HepG2 (cell line): ENCODE results near the gene PCDHB1. TPM values are rescaled to one million over a fixed set of nuclear protein-coding genes. Genes with fewer than 3 reads are reported as not detected.

ENCODE experiments used
- ATAC-seq: fragments of 200-7000 bp; cut with Tn5 transposase; 3 replicates; pipeline ENCODE4 v1.9.1; 2020; ENCODE audit warnings: mild to moderate bottlenecking, moderate library complexity
- BruUV-seq: library from RNA; stranded (reverse); fragments of 400-500 nt; replicated peaks from 2 replicates; lab custom pipeline; 2021; lab: Mats Ljungman, UMichigan
- CTCF ChIA-PET: fragments of 300-600 bp; formaldehyde crosslinking; extraction: SDS; loops from one replicate; lab custom pipeline; 2021; ENCODE audit warnings: low total read pairs, inconsistent platforms, low intra/inter-chr PET ratio; lab: Yijun Ruan, JAX
- POLR2A ChIA-PET: fragments of 350-600 bp; sonication (Branson Sonifier 250); formaldehyde crosslinking; loops from one replicate; lab custom pipeline; 2020; ENCODE audit warnings: antibody characterized with exemption, inconsistent platforms; lab: Yijun Ruan, JAX
- DNase-seq: peaks from one replicate; pipeline ENCODE4 v3.0.0-alpha.2; 2015; ENCODE audit warnings: low spot score
- FAIRE-seq: peaks from 3 replicates; lab custom pipeline; 2011; peaks lifted over from hg19 to GRCh38; lab: Jason Lieb, UNC
- H2AFZ ChIP-seq: one replicate; pipeline ENCODE4 v1.6.1; 2011; ENCODE audit warnings: low read length, inconsistent platforms
- H3K27ac ChIP-seq: fragments of 300-600 bp; 3 replicates; pipeline ENCODE4 v1.8.0; 2011; ENCODE audit warnings: mixed run types, mild to moderate bottlenecking, mixed read lengths, low read length, inconsistent platforms; ENCODE audit not compliant: insufficient read depth; ENCODE audit errors: extremely low read length
- H3K27me3 ChIP-seq, 2 experiments: fragments of 200-600 bp in 1 of 2; 2 replicates in 1 of 2; 3 replicates in 1 of 2; pipeline versions ENCODE4 v1.6.0 to v1.8.0; 2011; ENCODE audit warnings: low read length in 2 of 2, mild to moderate bottlenecking in 2 of 2, moderate library complexity in 2 of 2, inconsistent platforms in 1 of 2; ENCODE audit not compliant: insufficient read depth in 2 of 2, control insufficient read depth in 1 of 2
- H3K36me3 ChIP-seq, 2 experiments: fragments of 200-600 bp in 1 of 2; replicated peaks in 1 of 2; 2 replicates in 1 of 2; 3 replicates in 1 of 2; pipeline versions ENCODE4 v1.5.1 to v1.8.0; 2011; ENCODE audit warnings: low read length in 2 of 2, inconsistent platforms in 1 of 2; ENCODE audit not compliant: insufficient read depth in 2 of 2, control insufficient read depth in 1 of 2
- H3K4me1 ChIP-seq: 2 replicates; pipeline ENCODE4 v1.5.1; 2012; ENCODE audit warnings: low read length, inconsistent platforms; ENCODE audit not compliant: insufficient read depth
- H3K4me2 ChIP-seq: 2 replicates; pipeline ENCODE4 v1.6.0; 2011; ENCODE audit warnings: low read depth, low read length, inconsistent platforms
- H3K4me3 ChIP-seq, 3 experiments: fragments of 200-600 bp in 1 of 3; sonication (generic), shearing (Covaris generic) in 1 of 3; replicated peaks in 1 of 3; 2 replicates each; pipeline ENCODE4 v1.5.1; 2011 to 2016; ENCODE audit warnings: low read length in 3 of 3, inconsistent platforms in 2 of 3, low read depth in 2 of 3, mild to moderate bottlenecking in 2 of 3, control low read depth in 1 of 3, mixed read lengths in 1 of 3; ENCODE audit not compliant: insufficient read depth in 1 of 3
- H3K79me2 ChIP-seq: one replicate; pipeline ENCODE4 v1.6.1; 2011; ENCODE audit warnings: low read length, inconsistent platforms; ENCODE audit not compliant: insufficient read depth
- H3K9ac ChIP-seq: 2 replicates; pipeline ENCODE4 v1.6.0; 2011; ENCODE audit warnings: mild to moderate bottlenecking, low read depth, low read length, inconsistent platforms; ENCODE audit not compliant: insufficient read depth
- H3K9me3 ChIP-seq: 2 replicates; pipeline ENCODE4 v1.5.1; 2012; ENCODE audit warnings: mild to moderate bottlenecking, low read length
- H4K20me1 ChIP-seq: 2 replicates; pipeline ENCODE4 v1.6.0; 2011; ENCODE audit warnings: inconsistent platforms, mild to moderate bottlenecking, low read length, moderate library complexity; ENCODE audit not compliant: insufficient read depth
- GTF3A ChIP-seq: sonication (generic); formaldehyde crosslinking; conservative IDR thresholded peaks from 2 replicates; pipeline ENCODE4 v1.4.0; 2020; ENCODE audit warnings: mild to moderate bottlenecking, missing genetic modification reagents
- NFE2L2 ChIP-seq: fragments of 150-350 bp; IDR thresholded peaks from 2 replicates; pipeline ENCODE4 v1.6.1; 2014; ENCODE audit warnings: low read length
- WGBS: methylation state at CpG from one replicate; pipeline ENCODE4 v1.1.6; 2017; ENCODE audit warnings: low lambda C conversion rate; 5-methylcytosine and 5-hydroxymethylcytosine counted together
- in situ Hi-C: cut with HindIII; loops from 2 replicates; pipeline ENCODE4 v1.10.0; 2017; ENCODE audit warnings: low pct_unique_long_range_greater_than_20kb; ENCODE audit not compliant: extremely low pct_ligation_motif_present
- intact Hi-C: fragments of 100-400 bp; cut with micrococcal nuclease; formaldehyde crosslinking; loops from one replicate; pipeline ENCODE4 v1.10.0; 2022; ENCODE audit not compliant: unreplicated experiment
- polyA plus RNA-seq, 8 experiments: library from polyadenylated mRNA; depleted of rRNA in 3 of 8; stranded (reverse) in 7 of 8; unstranded in 1 of 8; fragments of >200 nt; fragmentation: Illumina TruSeq in 4 of 8; extraction: Trizol in 4 of 8; gene quantifications; 2 replicates each; pipeline versions ENCODE4 v1.2.1 to v1.2.3, GENCODE V29; 2011 to 2016; ENCODE audit warnings: low read depth in 4 of 8, missing spikeins in 1 of 8, mixed read lengths in 1 of 8; ENCODE audit not compliant: insufficient read depth in 1 of 8
- total RNA-seq, 5 experiments: library from RNA; depleted of rRNA; stranded (reverse); fragments of >200 nt; fragmentation: Illumina TruSeq; extraction: Trizol; gene quantifications; 2 replicates each; pipeline ENCODE4 v1.2.3, GENCODE V29; 2016; ENCODE audit warnings: low read depth in 1 of 5

PCDHB1 gene
- total and polyA plus RNA-seq, 2 of the 13 experiments (the other 11 are each of a cell fraction or from before 2014, with no cell fraction given): not detected

GRCh38 chr5:141105350-141105749 is 54.2 kb downstream of the PCDHB1 start:
- intact Hi-C loops (no loop called here), in situ Hi-C loops (no loop called here)
- TF ChIP-seq NFE2L2 (peak; percentile 83), GTF3A (CRISPR knock-in tag) (no peak)
- BruUV-seq: no TSS peak
- no peak for ATAC-seq
- ChIA-PET POLR2A (no interaction called here), CTCF (no interaction called here)
- Histone ChIP-seq H3K9ac (no peak overlapping the region), H3K36me3 (no peaks in the 10 kb centered on the region), H4K20me1 (no peaks in the 10 kb centered on the region), H3K4me1 (no peaks in the 10 kb centered on the region; the same call in 1 of the 2 replicates), H3K9me3 (no peaks in the 10 kb centered on the region), H3K27ac (no peak overlapping the region), H3K27me3 (no peaks in the 10 kb centered on the region), H3K79me2 (no peaks in the 10 kb centered on the region), H2AFZ (no peak overlapping the region), H3K4me2 (no peak overlapping the region), H3K4me3 (no peak overlapping the region)
- no peak for DNase-seq
- no peak for FAIRE-seq
- WGBS: 67% methylated on average over 2 of the region's 2 CpGs

Other genes starting within 250 kb of the PCDHB1 start
- not detected in 2 replicates for gene PCDHA4, start 244.3 kb upstream of the PCDHB1 start, total RNA-seq (2016; rRNA removed; fragmentation: Illumina TruSeq; extraction: Trizol)
- not detected in 2 replicates for gene PCDHA4, start 244.3 kb upstream of the PCDHB1 start, polyA plus RNA-seq (2011; rRNA removed)
- gene PCDHA5, start 229.8 kb upstream of the PCDHB1 start, total RNA-seq (2016; rRNA removed; fragmentation: Illumina TruSeq; extraction: Trizol): not detected in 2 replicates
- gene PCDHA5, start 229.8 kb upstream of the PCDHB1 start, polyA plus RNA-seq (2011; rRNA removed): not detected in 2 replicates
- not detected in 2 replicates for gene PCDHA6, start 223.4 kb upstream of the PCDHB1 start, total RNA-seq (2016; rRNA removed; fragmentation: Illumina TruSeq; extraction: Trizol)
- gene PCDHA6, start 223.4 kb upstream of the PCDHB1 start, polyA plus RNA-seq (2011; rRNA removed): not detected in 2 replicates
- 0.28 and 0.53 TPM in 2 replicates for gene PCDHA7, start 217.1 kb upstream of the PCDHB1 start, total RNA-seq (2016; rRNA removed; fragmentation: Illumina TruSeq; extraction: Trizol)
- 0.49 and 0.54 TPM in 2 replicates for gene PCDHA7, start 217.1 kb upstream of the PCDHB1 start, polyA plus RNA-seq (2011; rRNA removed)
- 0.07 and 0.11 TPM in 2 replicates for gene PCDHA8, start 210.2 kb upstream of the PCDHB1 start, total RNA-seq (2016; rRNA removed; fragmentation: Illumina TruSeq; extraction: Trizol)
- 0.03 and 0.04 TPM in 2 replicates for gene PCDHA8, start 210.2 kb upstream of the PCDHB1 start, polyA plus RNA-seq (2011; rRNA removed)
- gene PCDHA9, start 203.0 kb upstream of the PCDHB1 start, total RNA-seq (2016; rRNA removed; fragmentation: Illumina TruSeq; extraction: Trizol): 0.03 TPM in 1 of 2 replicates, not detected in the other
- gene PCDHA9, start 203.0 kb upstream of the PCDHB1 start, polyA plus RNA-seq (2011; rRNA removed): 0.03 and 0.04 TPM in 2 replicates
- 0.02 TPM in 1 of 2 replicates, not detected in the other for gene PCDHA10, start 195.5 kb upstream of the PCDHB1 start, total RNA-seq (2016; rRNA removed; fragmentation: Illumina TruSeq; extraction: Trizol)
- gene PCDHA10, start 195.5 kb upstream of the PCDHB1 start, polyA plus RNA-seq (2011; rRNA removed): 0.01 and 0.03 TPM in 2 replicates
- gene PCDHA11, start 182.4 kb upstream of the PCDHB1 start, total RNA-seq (2016; rRNA removed; fragmentation: Illumina TruSeq; extraction: Trizol): 0.07 and 0.29 TPM in 2 replicates
- 0.05 TPM in 1 of 2 replicates, not detected in the other for gene PCDHA11, start 182.4 kb upstream of the PCDHB1 start, polyA plus RNA-seq (2011; rRNA removed)
- not detected in 2 replicates for gene PCDHA12, start 176.1 kb upstream of the PCDHB1 start, total RNA-seq (2016; rRNA removed; fragmentation: Illumina TruSeq; extraction: Trizol)
- gene PCDHA12, start 176.1 kb upstream of the PCDHB1 start, polyA plus RNA-seq (2011; rRNA removed): 0.03 TPM in 1 of 2 replicates, not detected in the other
- gene PCDHA13, start 169.2 kb upstream of the PCDHB1 start, total RNA-seq (2016; rRNA removed; fragmentation: Illumina TruSeq; extraction: Trizol): 0.04 TPM in 1 of 2 replicates, not detected in the other
- gene PCDHA13, start 169.2 kb upstream of the PCDHB1 start, polyA plus RNA-seq (2011; rRNA removed): 0.03 TPM in 1 of 2 replicates, not detected in the other
- 0.04 TPM in 1 of 2 replicates, not detected in the other for gene PCDHAC1, start 125.1 kb upstream of the PCDHB1 start, total RNA-seq (2016; rRNA removed; fragmentation: Illumina TruSeq; extraction: Trizol)
- gene PCDHAC1, start 125.1 kb upstream of the PCDHB1 start, polyA plus RNA-seq (2011; rRNA removed): 0.03 TPM in 1 of 2 replicates, not detected in the other
- gene PCDHAC2, start 84.9 kb upstream of the PCDHB1 start, total RNA-seq (2016; rRNA removed; fragmentation: Illumina TruSeq; extraction: Trizol): not detected in 2 replicates
- gene PCDHAC2, start 84.9 kb upstream of the PCDHB1 start, polyA plus RNA-seq (2011; rRNA removed): not detected in 2 replicates
- gene PCDHB2, start 43.2 kb downstream of the PCDHB1 start, total RNA-seq (2016; rRNA removed; fragmentation: Illumina TruSeq; extraction: Trizol): 3.6 and 7.1 TPM in 2 replicates
- 7.5 and 8.1 TPM in 2 replicates for gene PCDHB2, start 43.2 kb downstream of the PCDHB1 start, polyA plus RNA-seq (2011; rRNA removed)
- gene PCDHB3, start 49.1 kb downstream of the PCDHB1 start, total RNA-seq (2016; rRNA removed; fragmentation: Illumina TruSeq; extraction: Trizol): 0.27 and 0.29 TPM in 2 replicates
- 0.25 and 0.31 TPM in 2 replicates for gene PCDHB3, start 49.1 kb downstream of the PCDHB1 start, polyA plus RNA-seq (2011; rRNA removed)
- 0.13 TPM in 1 of 2 replicates, not detected in the other for gene PCDHB4, start 70.4 kb downstream of the PCDHB1 start, total RNA-seq (2016; rRNA removed; fragmentation: Illumina TruSeq; extraction: Trizol)
- gene PCDHB4, start 70.4 kb downstream of the PCDHB1 start, polyA plus RNA-seq (2011; rRNA removed): 0.08 and 0.13 TPM in 2 replicates
- gene PCDHB5, start 83.8 kb downstream of the PCDHB1 start, total RNA-seq (2016; rRNA removed; fragmentation: Illumina TruSeq; extraction: Trizol): 0.07 TPM in 1 of 2 replicates, not detected in the other
- 0.03 and 0.08 TPM in 2 replicates for gene PCDHB5, start 83.8 kb downstream of the PCDHB1 start, polyA plus RNA-seq (2011; rRNA removed)
- 0.04 TPM in 1 of 2 replicates, not detected in the other for gene PCDHB6, start 98.7 kb downstream of the PCDHB1 start, total RNA-seq (2016; rRNA removed; fragmentation: Illumina TruSeq; extraction: Trizol)
- gene PCDHB6, start 98.7 kb downstream of the PCDHB1 start, polyA plus RNA-seq (2011; rRNA removed): 0.01 TPM in 1 of 2 replicates, not detected in the other
- gene PCDHB7, start 121.3 kb downstream of the PCDHB1 start, total RNA-seq (2016; rRNA removed; fragmentation: Illumina TruSeq; extraction: Trizol): 0.02 TPM in 1 of 2 replicates, not detected in the other
- gene PCDHB7, start 121.3 kb downstream of the PCDHB1 start, polyA plus RNA-seq (2011; rRNA removed): 0.03 TPM in 1 of 2 replicates, not detected in the other
- 0.34 and 0.82 TPM in 2 replicates for gene PCDHB8, start 126.4 kb downstream of the PCDHB1 start, total RNA-seq (2016; rRNA removed; fragmentation: Illumina TruSeq; extraction: Trizol)
- gene PCDHB8, start 126.4 kb downstream of the PCDHB1 start, polyA plus RNA-seq (2011; rRNA removed): 0.26 and 0.33 TPM in 2 replicates
- 0.41 and 0.60 TPM in 2 replicates for gene PCDHB16, start 131.0 kb downstream of the PCDHB1 start, total RNA-seq (2016; rRNA removed; fragmentation: Illumina TruSeq; extraction: Trizol)
- 0.66 and 0.89 TPM in 2 replicates for gene PCDHB16, start 131.0 kb downstream of the PCDHB1 start, polyA plus RNA-seq (2011; rRNA removed)
- gene PCDHB9, start 135.8 kb downstream of the PCDHB1 start, total RNA-seq (2016; rRNA removed; fragmentation: Illumina TruSeq; extraction: Trizol): 0.18 TPM in 1 of 2 replicates, not detected in the other
- 0.17 and 0.33 TPM in 2 replicates for gene PCDHB9, start 135.8 kb downstream of the PCDHB1 start, polyA plus RNA-seq (2011; rRNA removed)
- not detected in 2 replicates for gene PCDHB10, start 141.0 kb downstream of the PCDHB1 start, total RNA-seq (2016; rRNA removed; fragmentation: Illumina TruSeq; extraction: Trizol)
- gene PCDHB10, start 141.0 kb downstream of the PCDHB1 start, polyA plus RNA-seq (2011; rRNA removed): 0.05 and 0.09 TPM in 2 replicates
- 0.07 TPM in 1 of 2 replicates, not detected in the other for gene PCDHB11, start 148.3 kb downstream of the PCDHB1 start, total RNA-seq (2016; rRNA removed; fragmentation: Illumina TruSeq; extraction: Trizol)
- not detected in 2 replicates for gene PCDHB11, start 148.3 kb downstream of the PCDHB1 start, polyA plus RNA-seq (2011; rRNA removed)
- gene PCDHB12, start 157.3 kb downstream of the PCDHB1 start, total RNA-seq (2016; rRNA removed; fragmentation: Illumina TruSeq; extraction: Trizol): 0.04 TPM in 1 of 2 replicates, not detected in the other
- gene PCDHB12, start 157.3 kb downstream of the PCDHB1 start, polyA plus RNA-seq (2011; rRNA removed): 0.03 TPM in 2 replicates
- 0.52 and 0.80 TPM in 2 replicates for gene PCDHB13, start 162.5 kb downstream of the PCDHB1 start, total RNA-seq (2016; rRNA removed; fragmentation: Illumina TruSeq; extraction: Trizol)
- 0.57 and 0.63 TPM in 2 replicates for gene PCDHB13, start 162.5 kb downstream of the PCDHB1 start, polyA plus RNA-seq (2011; rRNA removed)
- gene PCDHB14, start 172.0 kb downstream of the PCDHB1 start, total RNA-seq (2016; rRNA removed; fragmentation: Illumina TruSeq; extraction: Trizol): 0.32 and 0.40 TPM in 2 replicates
- 0.37 and 0.73 TPM in 2 replicates for gene PCDHB14, start 172.0 kb downstream of the PCDHB1 start, polyA plus RNA-seq (2011; rRNA removed)
- gene PCDHB15, start 194.0 kb downstream of the PCDHB1 start, total RNA-seq (2016; rRNA removed; fragmentation: Illumina TruSeq; extraction: Trizol): 0.22 and 0.27 TPM in 2 replicates
- 0.26 and 0.48 TPM in 2 replicates for gene PCDHB15, start 194.0 kb downstream of the PCDHB1 start, polyA plus RNA-seq (2011; rRNA removed)